BE2C (cell line): Measurements from ENCODE around the gene TMEM147.

Experiments
- DNase-seq: peaks from one replicate; pipeline ENCODE4 v3.0.0-alpha.2; 2020
- H3K27me3 ChIP-seq: fragments of 250-450 bp; sonication (Bioruptor Pico); 2 replicates; pipeline ENCODE4 v1.5.1; 2020; ENCODE audit warnings: mild to moderate bottlenecking
- H3K36me3 ChIP-seq: fragments of 250-450 bp; sonication (Bioruptor Pico); 2 replicates; pipeline ENCODE4 v1.5.1; 2020; ENCODE audit warnings: mild to moderate bottlenecking
- H3K4me1 ChIP-seq: fragments of 250-450 bp; sonication (Bioruptor Pico); 2 replicates; pipeline ENCODE4 v1.5.1; 2020
- H3K4me3 ChIP-seq: 2 replicates; pipeline ENCODE4 v1.5.1; 2011; ENCODE audit warnings: low read depth, low read length
- H3K9me3 ChIP-seq: fragments of 250-450 bp; sonication (Bioruptor Pico); 2 replicates; pipeline ENCODE4 v1.5.1; 2020
- TF ChIP-seq, protein P1 (sequence below): IDR thresholded peaks from 2 replicates; pipeline ENCODE4 v1.5.1; 2012; ENCODE audit warnings: mild to moderate bottlenecking, low read depth, low read length

TMEM147 gene

DNA sequence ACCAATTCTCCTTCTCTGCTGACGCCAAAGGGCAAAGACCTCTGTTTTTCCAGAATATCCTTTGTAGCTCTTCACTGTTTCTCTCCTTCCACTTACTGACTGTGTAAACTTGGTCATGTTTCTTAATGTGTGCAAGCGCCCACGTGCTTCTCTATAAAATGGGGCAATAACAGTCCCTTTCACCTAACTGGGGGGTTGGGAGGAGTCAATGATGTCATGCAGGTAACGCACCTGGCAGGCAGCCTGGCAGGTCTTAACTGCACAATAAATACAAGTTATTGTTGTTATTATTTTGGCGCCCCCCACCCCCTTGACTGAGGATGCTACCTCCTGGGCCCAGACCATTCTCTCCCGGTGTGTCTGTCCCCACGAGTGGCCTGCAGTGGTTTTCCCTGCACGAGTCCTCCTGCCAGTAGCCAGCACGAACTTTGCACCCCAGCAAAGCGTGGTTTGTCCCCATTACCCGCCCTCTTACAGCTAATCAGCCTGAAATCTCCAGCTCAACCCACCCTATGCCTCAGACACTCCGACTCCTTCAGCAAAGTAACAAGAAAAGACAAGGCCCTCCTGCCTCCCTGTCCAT is 22.6 kb upstream of the TMEM147 start:
- no peaks in the 10 kb centered on the region for H3K36me3 ChIP-seq
- DNase-seq: no peak
- H3K27me3 ChIP-seq: no peaks in the 10 kb centered on the region; the same call in 1 of the 2 replicates
- TF ChIP-seq, protein P1, sequence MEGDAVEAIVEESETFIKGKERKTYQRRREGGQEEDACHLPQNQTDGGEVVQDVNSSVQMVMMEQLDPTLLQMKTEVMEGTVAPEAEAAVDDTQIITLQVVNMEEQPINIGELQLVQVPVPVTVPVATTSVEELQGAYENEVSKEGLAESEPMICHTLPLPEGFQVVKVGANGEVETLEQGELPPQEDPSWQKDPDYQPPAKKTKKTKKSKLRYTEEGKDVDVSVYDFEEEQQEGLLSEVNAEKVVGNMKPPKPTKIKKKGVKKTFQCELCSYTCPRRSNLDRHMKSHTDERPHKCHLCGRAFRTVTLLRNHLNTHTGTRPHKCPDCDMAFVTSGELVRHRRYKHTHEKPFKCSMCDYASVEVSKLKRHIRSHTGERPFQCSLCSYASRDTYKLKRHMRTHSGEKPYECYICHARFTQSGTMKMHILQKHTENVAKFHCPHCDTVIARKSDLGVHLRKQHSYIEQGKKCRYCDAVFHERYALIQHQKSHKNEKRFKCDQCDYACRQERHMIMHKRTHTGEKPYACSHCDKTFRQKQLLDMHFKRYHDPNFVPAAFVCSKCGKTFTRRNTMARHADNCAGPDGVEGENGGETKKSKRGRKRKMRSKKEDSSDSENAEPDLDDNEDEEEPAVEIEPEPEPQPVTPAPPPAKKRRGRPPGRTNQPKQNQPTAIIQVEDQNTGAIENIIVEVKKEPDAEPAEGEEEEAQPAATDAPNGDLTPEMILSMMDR: no peak
- no peak overlapping the region for H3K4me3 ChIP-seq
- no peaks in the 10 kb centered on the region for H3K9me3 ChIP-seq
- H3K4me1 ChIP-seq: no peaks in the 10 kb centered on the region

DNA sequence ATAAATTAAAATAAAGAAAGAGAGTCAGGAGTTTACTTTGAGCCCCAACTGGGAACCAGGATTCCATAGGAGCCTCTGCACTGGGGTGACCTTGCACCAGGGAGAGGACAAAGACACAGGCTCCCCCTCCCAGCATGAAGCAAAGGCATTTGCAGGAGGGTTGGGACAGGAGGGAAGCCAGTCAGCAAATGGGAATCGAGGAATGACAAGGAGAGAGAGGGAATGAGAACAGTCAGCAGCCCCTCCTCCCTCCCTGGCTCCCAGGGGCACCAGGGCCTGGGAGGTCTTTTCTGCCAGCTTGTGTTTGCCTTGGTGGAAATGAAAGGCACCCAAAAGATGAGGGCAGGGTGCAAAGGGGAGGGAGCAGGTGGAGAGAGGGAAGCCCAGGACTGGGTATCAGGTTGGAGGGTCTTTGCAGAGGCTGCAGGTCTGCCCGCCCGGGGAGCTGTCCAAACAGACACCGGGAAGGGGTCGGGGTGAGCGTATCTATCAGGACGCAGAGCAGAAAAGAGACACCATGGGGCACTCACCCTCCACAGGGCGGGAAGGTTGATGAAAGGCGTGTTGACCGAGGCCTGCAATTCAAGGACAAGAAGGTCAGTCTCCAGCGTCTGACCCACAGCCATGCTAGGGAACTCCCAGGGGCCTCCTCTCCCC is 21.1 kb upstream of the TMEM147 start:
- H3K36me3 ChIP-seq: no peaks in the 10 kb centered on the region
- no peaks in the 10 kb centered on the region for H3K4me1 ChIP-seq
- TF ChIP-seq, protein P1: no peak
- H3K27me3 ChIP-seq: peaks cover 9% of the 10 kb centered on the region
- no peak for DNase-seq
- H3K4me3 ChIP-seq: no peak overlapping the region
- no peaks in the 10 kb centered on the region for H3K9me3 ChIP-seq

DNA sequence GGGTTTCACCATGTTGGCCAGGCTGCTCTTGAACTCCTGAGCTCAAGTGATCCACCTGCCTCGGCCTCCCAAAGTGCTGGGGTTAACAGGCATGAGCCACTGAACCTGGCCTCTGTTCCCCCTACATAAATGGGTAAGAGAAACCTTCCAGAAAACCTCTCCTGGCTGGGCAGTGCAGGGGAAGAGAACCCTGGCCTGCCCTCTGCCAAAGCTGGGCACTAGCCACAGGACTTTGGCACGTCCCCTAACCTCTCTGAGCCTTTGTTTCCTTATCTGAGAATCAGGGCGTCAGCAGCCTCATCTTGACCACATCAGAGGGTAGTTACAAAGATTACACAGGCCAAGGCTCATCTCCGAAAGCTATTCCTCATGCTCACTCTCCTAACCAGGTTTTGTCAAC is 19.6 kb upstream of the TMEM147 start:
- Histone ChIP-seq H3K9me3 (no peaks in the 10 kb centered on the region), H3K4me3 (no peak overlapping the region), H3K4me1 (no peaks in the 10 kb centered on the region), H3K27me3 (peaks cover 25% of the 10 kb centered on the region), H3K36me3 (no peaks in the 10 kb centered on the region)
- no peak for DNase-seq
- TF ChIP-seq, protein P1: no peak

DNA sequence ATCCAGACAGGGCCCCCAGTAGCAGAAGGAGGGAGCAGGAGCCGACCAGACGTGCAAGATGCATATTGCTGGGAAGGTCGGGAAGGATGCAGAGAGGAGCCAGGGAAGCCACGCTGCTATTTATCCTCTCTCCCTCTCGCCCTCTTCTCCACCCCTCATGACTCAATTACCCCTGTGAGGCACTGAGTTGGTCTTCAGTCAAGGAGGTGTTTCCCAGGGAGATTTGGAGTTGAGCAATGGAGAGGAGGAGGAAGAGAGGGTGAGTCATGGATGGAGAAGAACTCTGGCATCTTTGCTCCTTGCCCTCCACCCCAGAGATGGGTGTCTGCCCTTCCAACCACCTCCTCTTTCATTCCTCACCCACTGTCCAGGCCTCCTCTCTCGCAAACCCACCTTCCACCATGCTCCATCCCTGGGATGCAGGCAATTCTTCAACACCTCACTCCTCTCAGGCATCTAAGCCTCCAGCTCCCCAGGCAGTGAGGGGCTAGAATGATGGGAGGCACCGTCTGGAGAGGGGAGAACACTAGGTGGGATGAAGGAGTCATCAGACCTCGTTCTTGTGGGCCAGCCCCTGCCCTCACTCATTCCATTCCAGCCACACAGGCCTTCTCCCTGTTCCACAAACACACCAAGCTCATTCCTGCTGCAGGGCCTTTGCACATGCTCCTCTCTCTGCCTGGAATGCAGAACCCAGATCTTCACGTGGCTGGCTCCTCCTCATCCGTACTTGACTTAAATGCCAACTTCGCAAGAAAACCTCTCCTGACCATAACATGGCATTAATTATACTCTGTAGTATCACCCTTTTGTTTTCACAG is 17.0 kb upstream of the TMEM147 start, which contains the start of gene SBSN:
TSS of gene SBSN (minus strand) at position 94 of the 821 bp plus-strand sequence. CDS start at position 64, 30 bp downstream.
- Histone ChIP-seq H3K4me3 (no peak within 1 kb of the TSS), H3K27me3 (peaks cover 46% of the 10 kb centered on the region), H3K36me3 (no peaks in the 10 kb centered on the region), H3K4me1 (no peaks in the 10 kb centered on the region), H3K9me3 (no peaks in the 10 kb centered on the region)
- TF ChIP-seq, protein P1: no peak
- DNase-seq: no peak

DNA sequence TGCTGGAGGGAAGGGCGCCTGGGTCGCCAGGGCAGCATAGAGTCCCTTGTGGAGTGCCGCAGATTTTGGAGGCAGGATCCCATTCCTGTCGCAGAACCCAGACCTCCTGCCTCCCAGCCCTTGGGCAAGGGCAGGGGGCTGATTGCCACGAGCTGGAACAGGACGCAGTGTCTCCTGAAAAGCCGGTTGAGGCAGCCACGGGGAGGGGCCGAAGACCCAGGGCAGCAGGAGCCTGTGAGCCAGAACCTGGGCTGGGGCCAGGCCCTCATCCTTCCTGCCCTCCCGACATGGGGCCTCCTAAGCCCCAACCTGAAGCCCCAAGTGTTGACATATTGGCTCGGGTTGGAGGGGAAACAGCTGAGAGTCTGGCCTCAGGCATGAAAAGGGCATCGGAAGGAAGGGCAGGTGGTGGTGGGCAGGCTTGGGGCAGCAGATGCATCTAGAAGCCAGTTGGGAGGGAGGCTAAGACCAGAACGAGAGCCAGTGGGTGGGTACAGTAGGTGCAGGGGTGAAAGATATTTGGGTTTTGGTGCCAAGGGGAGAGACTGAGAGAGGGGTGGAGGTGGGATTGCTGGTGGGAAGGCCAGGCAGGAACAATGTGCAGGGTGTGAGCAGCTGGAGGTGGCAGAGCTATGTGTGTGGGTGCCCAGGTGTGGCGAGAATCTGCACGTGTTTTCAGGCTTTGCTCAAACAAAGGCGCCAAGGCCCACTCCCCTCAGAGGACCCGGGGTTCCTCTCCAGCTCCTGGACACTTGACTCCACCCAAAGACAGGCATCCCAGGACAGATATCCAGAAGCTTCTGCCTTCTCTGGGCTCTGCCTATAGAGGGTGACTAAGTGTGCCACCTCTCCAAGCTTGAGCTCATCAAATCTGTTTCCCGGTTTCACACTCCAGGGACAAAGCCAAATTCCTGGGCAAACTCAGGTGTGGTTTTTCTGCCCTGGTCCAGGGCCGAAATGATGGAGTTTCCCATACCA is 15.9 kb upstream of the TMEM147 start:
- Histone ChIP-seq H3K9me3 (no peaks in the 10 kb centered on the region), H3K36me3 (no peaks in the 10 kb centered on the region), H3K4me1 (no peaks in the 10 kb centered on the region), H3K4me3 (no peak overlapping the region), H3K27me3 (peaks cover 57% of the 10 kb centered on the region)
- TF ChIP-seq, protein P1: no peak
- DNase-seq: no peak
